K562 (cell line): Measurements from ENCODE around the gene MRGPRE. TPM values are rescaled to one million over a fixed set of nuclear protein-coding genes. Genes with fewer than 3 reads are reported as not detected.

Source experiments
- ATAC-seq: fragments of 200-7000 bp; cut with Tn5 transposase; 3 replicates; pipeline ENCODE4 v1.9.1; 2020; ENCODE audit warnings: moderate library complexity
- BruUV-seq: library from RNA; stranded (reverse); fragments of 400-500 nt; replicated peaks from 2 replicates; lab custom pipeline; 2021; lab: Mats Ljungman, UMichigan
- CTCF ChIA-PET: fragments of 300-600 bp; formaldehyde crosslinking; extraction: SDS; loops from one replicate; lab custom pipeline; 2021; ENCODE audit warnings: low intra/inter-chr PET ratio; lab: Yijun Ruan, JAX
- POLR2A ChIA-PET: fragments of 300-600, 350-650 bp; sonication (Branson Sonifier 250); formaldehyde crosslinking; extraction: SDS; loops from one replicate; lab custom pipeline; 2021; ENCODE audit warnings: antibody characterized with exemption, inconsistent platforms; lab: Yijun Ruan, JAX
- DNase-seq, 4 experiments: peaks; one replicate each; pipeline versions ENCODE4 v3.0.0 to v3.0.0-alpha.2; 2011 to 2018; ENCODE audit warnings: low spot score in 3 of 4, mixed read lengths in 3 of 4; ENCODE audit errors: extremely low read depth in 1 of 4
- FAIRE-seq: peaks from 2 replicates; lab custom pipeline; 2011; peaks lifted over from hg19 to GRCh38; lab: Jason Lieb, UNC
- H2AFZ ChIP-seq: 2 replicates; pipeline ENCODE4 v1.6.0; 2011; ENCODE audit warnings: low read depth, low read length, control low read depth, inconsistent platforms
- H3K27ac ChIP-seq: fragments of 200-600 bp; 3 replicates; pipeline ENCODE4 v1.8.0; 2011; ENCODE audit warnings: low read depth, mild to moderate bottlenecking, control low read depth, inconsistent platforms, low read length, moderate library complexity, mixed read lengths; ENCODE audit errors: extremely low read depth
- H3K27me3 ChIP-seq, 2 experiments: fragments of 300-600 bp in 1 of 2; 2 replicates in 1 of 2; 3 replicates in 1 of 2; pipeline versions ENCODE4 v1.6.0 to v1.8.0; 2011; ENCODE audit warnings: inconsistent platforms in 2 of 2, low read length in 2 of 2, mild to moderate bottlenecking in 1 of 2, mixed read lengths in 1 of 2, moderate library complexity in 1 of 2; ENCODE audit not compliant: control insufficient read depth in 2 of 2, insufficient read depth in 2 of 2
- H3K36me3 ChIP-seq: fragments of 300-600 bp; 3 replicates; pipeline ENCODE4 v1.8.0; 2011; ENCODE audit warnings: mild to moderate bottlenecking, low read length, inconsistent platforms; ENCODE audit not compliant: control insufficient read depth, insufficient read depth
- H3K4me1 ChIP-seq, 2 experiments: fragments of 200-600 bp in 1 of 2; replicated peaks in 1 of 2; 2 replicates in 1 of 2; 3 replicates in 1 of 2; pipeline versions ENCODE4 v1.5.1 to v1.8.0; 2011; ENCODE audit warnings: inconsistent platforms in 2 of 2, low read length in 2 of 2, mild to moderate bottlenecking in 1 of 2, mixed read lengths in 1 of 2, moderate library complexity in 1 of 2; ENCODE audit not compliant: control insufficient read depth in 2 of 2, insufficient read depth in 2 of 2
- H3K4me2 ChIP-seq: 2 replicates; pipeline ENCODE4 v1.6.1; 2011; ENCODE audit warnings: low read length, control low read depth, inconsistent platforms, mixed read lengths; ENCODE audit not compliant: insufficient read depth
- H3K4me3 ChIP-seq: fragments of 200-600 bp; sonication (generic), shearing (Covaris generic); 2 replicates; pipeline ENCODE4 v1.5.1; 2016; ENCODE audit warnings: control low read depth, inconsistent platforms
- H3K79me2 ChIP-seq: fragments of 200-600 bp; 3 replicates; pipeline ENCODE4 v1.8.0; 2011; ENCODE audit warnings: low read length, inconsistent platforms; ENCODE audit not compliant: control insufficient read depth, insufficient read depth
- H3K9ac ChIP-seq, 2 experiments: 2 replicates each; pipeline versions ENCODE4 v1.6.0 to v1.6.1; 2011; ENCODE audit warnings: low read depth in 2 of 2, low read length in 2 of 2, control low read depth in 1 of 2, inconsistent platforms in 1 of 2, mild to moderate bottlenecking in 1 of 2, mixed read lengths in 1 of 2; ENCODE audit not compliant: insufficient read depth in 1 of 2
- H3K9me1 ChIP-seq: one replicate; pipeline ENCODE4 v1.6.0; 2011; ENCODE audit warnings: inconsistent platforms, mild to moderate bottlenecking, low read length, moderate library complexity; ENCODE audit not compliant: control insufficient read depth, insufficient read depth
- H3K9me3 ChIP-seq: replicated peaks from 2 replicates; pipeline ENCODE4 v1.5.1; 2011; ENCODE audit warnings: low read depth, low read length, inconsistent platforms; ENCODE audit not compliant: control insufficient read depth, insufficient read depth
- H4K20me1 ChIP-seq: replicated peaks from 2 replicates; pipeline ENCODE4 v1.6.1; 2011; ENCODE audit warnings: low read length, inconsistent platforms, mixed read lengths; ENCODE audit not compliant: control insufficient read depth, insufficient read depth
- CBX2 ChIP-seq: fragments of 200-600 bp; sonication (generic); IDR thresholded peaks from one replicate; pipeline ENCODE4 v1.6.1; 2012; ENCODE audit warnings: mild to moderate bottlenecking, low read length, inconsistent platforms; ENCODE audit not compliant: insufficient read depth, poor library complexity, severe bottlenecking
- HEY1 ChIP-seq: fragments of 250-450 bp; sonication (Bioruptor Pico); IDR thresholded peaks from 2 replicates; pipeline ENCODE4 v1.5.0; 2020; ENCODE audit warnings: mild to moderate bottlenecking, moderate library complexity, borderline replicate concordance
- NFIX ChIP-seq: fragments of 250-450 bp; sonication (Bioruptor Pico); IDR thresholded peaks from 2 replicates; pipeline ENCODE4 v1.4.0; 2020; ENCODE audit warnings: low read depth, mild to moderate bottlenecking, moderate library complexity
- RBM15 ChIP-seq: fragments of 200-400 bp; formaldehyde crosslinking; IDR thresholded peaks from 2 replicates; pipeline ENCODE4 v1.6.1; 2018; ENCODE audit warnings: mild to moderate bottlenecking, low read length, moderate library complexity; ENCODE audit not compliant: insufficient read depth
- STAT5B ChIP-seq: fragments of 250-450 bp; sonication (Bioruptor Pico); IDR thresholded peaks from 2 replicates; pipeline ENCODE4 v1.8.0; 2021; ENCODE audit warnings: mild to moderate bottlenecking, inconsistent platforms
- TAL1 ChIP-seq: fragments of 450-650 bp; IDR thresholded peaks from 2 replicates; pipeline ENCODE4 v1.6.1; 2016; ENCODE audit warnings: mild to moderate bottlenecking
- ZNF263 ChIP-seq: sonication (generic); formaldehyde crosslinking; IDR thresholded peaks from 2 replicates; pipeline ENCODE4 v1.8.0; 2022; ENCODE audit warnings: mild to moderate bottlenecking, missing genetic modification reagents, borderline replicate concordance
- ZNF764 ChIP-seq: fragments of 250-450 bp; sonication (Bioruptor Pico); IDR thresholded peaks from 2 replicates; pipeline ENCODE4 v1.4.0; 2020; ENCODE audit warnings: low read depth, mild to moderate bottlenecking, moderate library complexity
- WGBS: fragments of 100-300 bp; shearing (Covaris generic); methylation state at CpG from one replicate; pipeline ENCODE4 v1.1.6; 2016; ENCODE audit warnings: low coverage, mixed read lengths; ENCODE audit not compliant: insufficient coverage; ENCODE audit errors: missing lambda C conversion rate; 5-methylcytosine and 5-hydroxymethylcytosine counted together
- in situ Hi-C: fragments of 300-500 bp; cut with MboI; formaldehyde crosslinking; loops from 4 replicates; pipeline ENCODE4 v1.15.0; 2018; ENCODE audit warnings: inconsistent platforms, mixed read lengths
- intact Hi-C: fragments of 100-400 bp; cut with micrococcal nuclease; formaldehyde crosslinking; loops from 2 replicates; pipeline ENCODE4 v1.14.2; 2022
- polyA plus RNA-seq, 8 experiments: library from polyadenylated mRNA; depleted of rRNA in 4 of 8; stranded (reverse) in 5 of 8; unstranded in 3 of 8; fragments of >200 nt; fragmentation: Nextera tagmentation in 2 of 8; fragmentation: Illumina TruSeq in 1 of 8; extraction: Ambion mirVana in 2 of 8; extraction: Trizol in 1 of 8; gene quantifications; 2 replicates each; pipeline versions ENCODE4 v1.2.1 to v1.2.3, GENCODE V29; 2011 to 2014; ENCODE audit warnings: inconsistent platforms in 1 of 8, missing spikeins in 1 of 8
- total RNA-seq, 7 experiments: library from RNA; depleted of rRNA in 6 of 7; stranded (reverse); fragments of >200 nt in 6 of 7; fragmentation: Illumina TruSeq in 2 of 7; extraction: Trizol in 2 of 7; gene quantifications; 2 replicates each; pipeline versions ENCODE4 v1.2.1 to v1.2.3, GENCODE V29; 2011 to 2021; ENCODE audit warnings: low replicate concordance in 1 of 7
- TF ChIP-seq, protein P1 (sequence below): sonication (generic); formaldehyde crosslinking; IDR thresholded peaks from 2 replicates; pipeline ENCODE4 v1.8.0; 2022; ENCODE audit warnings: mild to moderate bottlenecking, missing genetic modification reagents
- TF ChIP-seq, protein P2 (sequence below): fragments of 250-450 bp; sonication (Bioruptor Pico); IDR thresholded peaks from 2 replicates; pipeline ENCODE4 v1.4.0; 2020

The MRGPRE gene
- total and polyA plus RNA-seq, 9 of the 15 experiments (the other 6 are each of a cell fraction or from before 2014, with no cell fraction given) = not detected

GRCh38 chr11:3201112-3201581 is 31.1 kb downstream of the MRGPRE start:
- ChIA-PET POLR2A (interaction anchor here (1.5 kb wide), 1 partner anchor 16 kb away, joined by 4 read pairs; no protein-coding TSS in a partner anchor), CTCF (no interaction called here)
- peaks cover 8% of the 10 kb centered on the region for H4K20me1 ChIP-seq
- no peak overlapping the region for H3K27ac ChIP-seq
- 4% methylated on average over 13 of the region's 15 CpGs for WGBS
- no peaks in the 10 kb centered on the region for H3K79me2 ChIP-seq
- BruUV-seq = no TSS peak
- no peak overlapping the region for H3K4me3 ChIP-seq
- H2AFZ ChIP-seq = no peak overlapping the region
- peaks cover 0 to 49% of the 10 kb centered on the region in 2 experiments; a peak in 2 of 5 replicates for H3K4me1 ChIP-seq
- no peak for FAIRE-seq
- peak overlapping the region in 1 of 2 experiments; percentile 35; a peak in 1 of 4 replicates for H3K9ac ChIP-seq
- H3K27me3 ChIP-seq = peaks cover 33 to 80% of the 10 kb centered on the region in 2 experiments; a peak in 4 of 5 replicates
- ATAC-seq = peak; percentile 10; the same call in 1 of the 3 replicates
- DNase-seq = no peak
- H3K36me3 ChIP-seq = no peaks in the 10 kb centered on the region
- H3K4me2 ChIP-seq = no peak overlapping the region
- in situ Hi-C loops = no loop called here
- no peaks in the 10 kb centered on the region for H3K9me3 ChIP-seq
- intact Hi-C loops = no loop called here
- H3K9me1 ChIP-seq = no peaks in the 10 kb centered on the region
- no peak for TF ChIP-seq NFIX
- no peak for TF ChIP-seq STAT5B (CRISPR knock-in tag)
- no peak for TF ChIP-seq ZNF764
- no peak for TF ChIP-seq ZNF263 (CRISPR knock-in tag)
- TF ChIP-seq, protein P1, sequence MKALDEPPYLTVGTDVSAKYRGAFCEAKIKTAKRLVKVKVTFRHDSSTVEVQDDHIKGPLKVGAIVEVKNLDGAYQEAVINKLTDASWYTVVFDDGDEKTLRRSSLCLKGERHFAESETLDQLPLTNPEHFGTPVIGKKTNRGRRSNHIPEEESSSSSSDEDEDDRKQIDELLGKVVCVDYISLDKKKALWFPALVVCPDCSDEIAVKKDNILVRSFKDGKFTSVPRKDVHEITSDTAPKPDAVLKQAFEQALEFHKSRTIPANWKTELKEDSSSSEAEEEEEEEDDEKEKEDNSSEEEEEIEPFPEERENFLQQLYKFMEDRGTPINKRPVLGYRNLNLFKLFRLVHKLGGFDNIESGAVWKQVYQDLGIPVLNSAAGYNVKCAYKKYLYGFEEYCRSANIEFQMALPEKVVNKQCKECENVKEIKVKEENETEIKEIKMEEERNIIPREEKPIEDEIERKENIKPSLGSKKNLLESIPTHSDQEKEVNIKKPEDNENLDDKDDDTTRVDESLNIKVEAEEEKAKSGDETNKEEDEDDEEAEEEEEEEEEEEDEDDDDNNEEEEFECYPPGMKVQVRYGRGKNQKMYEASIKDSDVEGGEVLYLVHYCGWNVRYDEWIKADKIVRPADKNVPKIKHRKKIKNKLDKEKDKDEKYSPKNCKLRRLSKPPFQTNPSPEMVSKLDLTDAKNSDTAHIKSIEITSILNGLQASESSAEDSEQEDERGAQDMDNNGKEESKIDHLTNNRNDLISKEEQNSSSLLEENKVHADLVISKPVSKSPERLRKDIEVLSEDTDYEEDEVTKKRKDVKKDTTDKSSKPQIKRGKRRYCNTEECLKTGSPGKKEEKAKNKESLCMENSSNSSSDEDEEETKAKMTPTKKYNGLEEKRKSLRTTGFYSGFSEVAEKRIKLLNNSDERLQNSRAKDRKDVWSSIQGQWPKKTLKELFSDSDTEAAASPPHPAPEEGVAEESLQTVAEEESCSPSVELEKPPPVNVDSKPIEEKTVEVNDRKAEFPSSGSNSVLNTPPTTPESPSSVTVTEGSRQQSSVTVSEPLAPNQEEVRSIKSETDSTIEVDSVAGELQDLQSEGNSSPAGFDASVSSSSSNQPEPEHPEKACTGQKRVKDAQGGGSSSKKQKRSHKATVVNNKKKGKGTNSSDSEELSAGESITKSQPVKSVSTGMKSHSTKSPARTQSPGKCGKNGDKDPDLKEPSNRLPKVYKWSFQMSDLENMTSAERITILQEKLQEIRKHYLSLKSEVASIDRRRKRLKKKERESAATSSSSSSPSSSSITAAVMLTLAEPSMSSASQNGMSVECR (CRISPR knock-in tag) = no peak
- no peak for TF ChIP-seq TAL1
- no peak for TF ChIP-seq CBX2
- TF ChIP-seq HEY1 = no peak
- TF ChIP-seq RBM15 = no peak
- TF ChIP-seq, protein P2, sequence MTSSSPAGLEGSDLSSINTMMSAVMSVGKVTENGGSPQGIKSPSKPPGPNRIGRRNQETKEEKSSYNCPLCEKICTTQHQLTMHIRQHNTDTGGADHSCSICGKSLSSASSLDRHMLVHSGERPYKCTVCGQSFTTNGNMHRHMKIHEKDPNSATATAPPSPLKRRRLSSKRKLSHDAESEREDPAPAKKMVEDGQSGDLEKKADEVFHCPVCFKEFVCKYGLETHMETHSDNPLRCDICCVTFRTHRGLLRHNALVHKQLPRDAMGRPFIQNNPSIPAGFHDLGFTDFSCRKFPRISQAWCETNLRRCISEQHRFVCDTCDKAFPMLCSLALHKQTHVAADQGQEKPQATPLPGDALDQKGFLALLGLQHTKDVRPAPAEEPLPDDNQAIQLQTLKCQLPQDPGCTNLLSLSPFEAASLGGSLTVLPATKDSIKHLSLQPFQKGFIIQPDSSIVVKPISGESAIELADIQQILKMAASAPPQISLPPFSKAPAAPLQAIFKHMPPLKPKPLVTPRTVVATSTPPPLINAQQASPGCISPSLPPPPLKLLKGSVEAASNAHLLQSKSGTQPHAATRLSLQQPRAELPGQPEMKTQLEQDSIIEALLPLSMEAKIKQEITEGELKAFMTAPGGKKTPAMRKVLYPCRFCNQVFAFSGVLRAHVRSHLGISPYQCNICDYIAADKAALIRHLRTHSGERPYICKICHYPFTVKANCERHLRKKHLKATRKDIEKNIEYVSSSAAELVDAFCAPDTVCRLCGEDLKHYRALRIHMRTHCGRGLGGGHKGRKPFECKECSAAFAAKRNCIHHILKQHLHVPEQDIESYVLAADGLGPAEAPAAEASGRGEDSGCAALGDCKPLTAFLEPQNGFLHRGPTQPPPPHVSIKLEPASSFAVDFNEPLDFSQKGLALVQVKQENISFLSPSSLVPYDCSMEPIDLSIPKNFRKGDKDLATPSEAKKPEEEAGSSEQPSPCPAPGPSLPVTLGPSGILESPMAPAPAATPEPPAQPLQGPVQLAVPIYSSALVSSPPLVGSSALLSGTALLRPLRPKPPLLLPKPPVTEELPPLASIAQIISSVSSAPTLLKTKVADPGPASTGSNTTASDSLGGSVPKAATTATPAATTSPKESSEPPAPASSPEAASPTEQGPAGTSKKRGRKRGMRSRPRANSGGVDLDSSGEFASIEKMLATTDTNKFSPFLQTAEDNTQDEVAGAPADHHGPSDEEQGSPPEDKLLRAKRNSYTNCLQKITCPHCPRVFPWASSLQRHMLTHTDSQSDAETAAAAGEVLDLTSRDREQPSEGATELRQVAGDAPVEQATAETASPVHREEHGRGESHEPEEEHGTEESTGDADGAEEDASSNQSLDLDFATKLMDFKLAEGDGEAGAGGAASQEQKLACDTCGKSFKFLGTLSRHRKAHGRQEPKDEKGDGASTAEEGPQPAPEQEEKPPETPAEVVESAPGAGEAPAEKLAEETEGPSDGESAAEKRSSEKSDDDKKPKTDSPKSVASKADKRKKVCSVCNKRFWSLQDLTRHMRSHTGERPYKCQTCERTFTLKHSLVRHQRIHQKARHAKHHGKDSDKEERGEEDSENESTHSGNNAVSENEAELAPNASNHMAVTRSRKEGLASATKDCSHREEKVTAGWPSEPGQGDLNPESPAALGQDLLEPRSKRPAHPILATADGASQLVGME (CRISPR knock-in tag) = no peak
